ENCODE data around the gene RFX1. TPM values are rescaled to one million over a fixed set of nuclear protein-coding genes. Genes with fewer than 3 reads are reported as not detected.

RFX1 gene
- total and polyA plus RNA-seq, 2 experiments from 2014 or later = 1.7 to 2.5 TPM

GRCh38 chr19:13978351-13979243, 27.5 kb downstream of the RFX1 start:
- DNase-seq = peak; percentile 46
- Histone ChIP-seq H3K27me3 (replicated peaks; ENCODE audit: insufficient read depth) (no peaks in the 10 kb centered on the region), H3K9ac (0 out of 2 replicates have a peak overlapping the region, but pooled peaks have one; percentile 27), H3K4me2 (ENCODE audit: unreplicated experiment) (peak overlapping the region; percentile 41), H4K20me1 (ENCODE audit: insufficient read depth) (no peaks in the 10 kb centered on the region), H3K27ac (no peak overlapping the region), H3K36me3 (ENCODE audit: low read depth) (no peaks in the 10 kb centered on the region), H3K4me1 (ENCODE audit: insufficient read depth) (no peaks in the 10 kb centered on the region), H3F3A (ENCODE audit: insufficient read depth) (no peaks in the 10 kb centered on the region), H3K9me3 (ENCODE audit: low read depth) (no peaks in the 10 kb centered on the region), H3K9me2 (ENCODE audit: insufficient read depth) (no peaks in the 10 kb centered on the region), H2AFZ (0 out of 2 replicates have a peak overlapping the region, but pooled peaks have one; percentile 45), H3K79me2 (ENCODE audit: insufficient read depth) (no peaks in the 10 kb centered on the region), H3K4me3 (peak overlapping the region; percentile 37)
- in situ Hi-C loops (cut with MboI) = no loop called here
- TF ChIP-seq EZH2phosphoT487 (IDR thresholded peaks at IDR 0.05; ENCODE audit: insufficient read depth, low read depth) = no peak
- WGBS, 2 experiments (ENCODE audit: low coverage in 1 of 2, low lambda C conversion rate in 2 of 2, missing lambda C conversion rate in 2 of 2) = 15 to 16% methylated on average over 18 to 43 of the region's 74 CpGs

GRCh38 chr19:13977803-13978202, 28.3 kb downstream of the RFX1 start:
- in situ Hi-C loops (cut with MboI) = no loop called here
- no peak overlapping the region for H3K9ac ChIP-seq
- no peaks in the 10 kb centered on the region for H3K27me3 ChIP-seq (replicated peaks; ENCODE audit: insufficient read depth)
- H3K9me2 ChIP-seq (ENCODE audit: insufficient read depth) = no peaks in the 10 kb centered on the region
- H3K4me3 ChIP-seq = no peak overlapping the region
- no peaks in the 10 kb centered on the region for H3K79me2 ChIP-seq (ENCODE audit: insufficient read depth)
- no peaks in the 10 kb centered on the region for H3K36me3 ChIP-seq (ENCODE audit: low read depth)
- no peak for TF ChIP-seq EZH2 (IDR thresholded peaks at IDR 0.05; ENCODE audit: insufficient read depth, poor library complexity, severe bottlenecking)
- no peak for TF ChIP-seq EZH2phosphoT487 (IDR thresholded peaks at IDR 0.05; ENCODE audit: insufficient read depth, low read depth)
- no peak overlapping the region for H3K27ac ChIP-seq
- no peaks in the 10 kb centered on the region for H3F3A ChIP-seq (ENCODE audit: insufficient read depth)
- WGBS, 2 experiments (ENCODE audit: low coverage in 1 of 2, low lambda C conversion rate in 2 of 2, missing lambda C conversion rate in 2 of 2) = 93 to 94% methylated on average over 8 to 12 of the region's 12 CpGs
- DNase-seq = no peak
- no peak overlapping the region for H2AFZ ChIP-seq
- no peaks in the 10 kb centered on the region for H3K9me3 ChIP-seq (ENCODE audit: low read depth)
- no peaks in the 10 kb centered on the region for H3K4me1 ChIP-seq (ENCODE audit: insufficient read depth)
- no peaks in the 10 kb centered on the region for H4K20me1 ChIP-seq (ENCODE audit: insufficient read depth)
- no peak overlapping the region for H3K4me2 ChIP-seq (ENCODE audit: unreplicated experiment)

GRCh38 chr19:13976446-13976845, 29.7 kb downstream of the RFX1 start:
- H3F3A ChIP-seq (ENCODE audit: insufficient read depth) = no peaks in the 10 kb centered on the region
- no peaks in the 10 kb centered on the region for H3K36me3 ChIP-seq (ENCODE audit: low read depth)
- no peaks in the 10 kb centered on the region for H3K4me1 ChIP-seq (ENCODE audit: insufficient read depth)
- H3K27ac ChIP-seq = no peak overlapping the region
- no peaks in the 10 kb centered on the region for H4K20me1 ChIP-seq (ENCODE audit: insufficient read depth)
- no peaks in the 10 kb centered on the region for H3K9me3 ChIP-seq (ENCODE audit: low read depth)
- H3K4me3 ChIP-seq = no peak overlapping the region
- H2AFZ ChIP-seq = no peak overlapping the region
- no peak for DNase-seq
- H3K9ac ChIP-seq = no peak overlapping the region
- no peak for TF ChIP-seq EZH2 (IDR thresholded peaks at IDR 0.05; ENCODE audit: insufficient read depth, poor library complexity, severe bottlenecking)
- no peak for TF ChIP-seq EZH2phosphoT487 (IDR thresholded peaks at IDR 0.05; ENCODE audit: insufficient read depth, low read depth)
- H3K27me3 ChIP-seq (replicated peaks; ENCODE audit: insufficient read depth) = no peaks in the 10 kb centered on the region
- in situ Hi-C loops (cut with MboI) = no loop called here
- no peak overlapping the region for H3K4me2 ChIP-seq (ENCODE audit: unreplicated experiment)
- WGBS, 2 experiments (ENCODE audit: low coverage in 1 of 2, low lambda C conversion rate in 2 of 2, missing lambda C conversion rate in 2 of 2) = 88 to 89% methylated on average over 12 of the region's 12 CpGs
- no peaks in the 10 kb centered on the region for H3K79me2 ChIP-seq (ENCODE audit: insufficient read depth)
- H3K9me2 ChIP-seq (ENCODE audit: insufficient read depth) = no peaks in the 10 kb centered on the region

GRCh38 chr19:13975870-13976269, 30.2 kb downstream of the RFX1 start:
- H4K20me1 ChIP-seq (ENCODE audit: insufficient read depth) = no peaks in the 10 kb centered on the region
- no peaks in the 10 kb centered on the region for H3K79me2 ChIP-seq (ENCODE audit: insufficient read depth)
- H3K4me1 ChIP-seq (ENCODE audit: insufficient read depth) = no peaks in the 10 kb centered on the region
- H3K4me2 ChIP-seq (ENCODE audit: unreplicated experiment) = no peak overlapping the region
- no peak for DNase-seq
- 83 to 85% methylated on average over 11 of the region's 11 CpGs for WGBS, 2 experiments (ENCODE audit: low coverage in 1 of 2, low lambda C conversion rate in 2 of 2, missing lambda C conversion rate in 2 of 2)
- H2AFZ ChIP-seq = no peak overlapping the region
- in situ Hi-C loops (cut with MboI) = no loop called here
- no peaks in the 10 kb centered on the region for H3K36me3 ChIP-seq (ENCODE audit: low read depth)
- no peaks in the 10 kb centered on the region for H3F3A ChIP-seq (ENCODE audit: insufficient read depth)
- H3K4me3 ChIP-seq = no peak overlapping the region
- no peak overlapping the region for H3K9ac ChIP-seq
- no peaks in the 10 kb centered on the region for H3K27me3 ChIP-seq (replicated peaks; ENCODE audit: insufficient read depth)
- H3K9me2 ChIP-seq (ENCODE audit: insufficient read depth) = no peaks in the 10 kb centered on the region
- H3K9me3 ChIP-seq (ENCODE audit: low read depth) = no peaks in the 10 kb centered on the region
- H3K27ac ChIP-seq = no peak overlapping the region
- TF ChIP-seq EZH2 (IDR thresholded peaks at IDR 0.05; ENCODE audit: insufficient read depth, poor library complexity, severe bottlenecking) (no peak), EZH2phosphoT487 (IDR thresholded peaks at IDR 0.05; ENCODE audit: insufficient read depth, low read depth) (no peak)

Data from GM23248 (cell line).